HL-60 (cell line): Measurements from ENCODE around the gene BMP8B.

Source experiments
- POLR2AphosphoS5 ChIP-seq: IDR thresholded peaks from 2 replicates; pipeline ENCODE4 v1.6.1; 2012; ENCODE audit warnings: low read depth
- TF ChIP-seq, protein P1 (sequence below): IDR thresholded peaks from 2 replicates; pipeline ENCODE4 v1.6.1; 2012; ENCODE audit warnings: low read depth; ENCODE audit not compliant: insufficient replicate concordance
- TF ChIP-seq, protein P2 (sequence below): IDR thresholded peaks from one replicate; pipeline ENCODE4 v1.5.1; 2011; ENCODE audit warnings: low read length, control low read depth, inconsistent platforms; ENCODE audit not compliant: insufficient read depth

DNA sequence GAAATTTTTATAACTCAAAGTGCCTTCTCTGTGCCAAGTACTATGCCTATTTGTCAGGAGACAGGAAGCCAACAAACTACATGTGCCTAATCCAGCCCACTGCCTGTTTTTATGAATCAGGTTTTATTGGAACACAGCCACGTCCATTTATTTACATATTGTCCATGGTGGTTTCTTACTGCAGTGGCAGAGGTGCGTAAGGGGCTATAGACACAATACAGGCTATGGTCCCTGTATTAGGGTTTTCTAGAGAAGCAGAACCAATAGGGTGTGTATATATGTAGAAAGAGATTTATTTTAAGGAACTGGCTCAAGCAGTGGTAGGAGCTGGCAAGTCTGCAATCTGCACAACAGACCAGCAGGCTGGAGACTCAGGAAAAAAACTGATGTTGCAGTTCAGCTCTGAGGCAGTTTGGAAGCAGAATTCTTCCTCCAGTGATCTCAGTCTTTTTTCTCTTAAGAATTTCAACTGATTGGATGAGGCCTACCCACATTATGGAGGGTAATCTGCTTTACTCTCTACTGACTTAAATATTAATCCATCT is 34.6 kb downstream of the BMP8B start:
- TF ChIP-seq, protein P1, sequence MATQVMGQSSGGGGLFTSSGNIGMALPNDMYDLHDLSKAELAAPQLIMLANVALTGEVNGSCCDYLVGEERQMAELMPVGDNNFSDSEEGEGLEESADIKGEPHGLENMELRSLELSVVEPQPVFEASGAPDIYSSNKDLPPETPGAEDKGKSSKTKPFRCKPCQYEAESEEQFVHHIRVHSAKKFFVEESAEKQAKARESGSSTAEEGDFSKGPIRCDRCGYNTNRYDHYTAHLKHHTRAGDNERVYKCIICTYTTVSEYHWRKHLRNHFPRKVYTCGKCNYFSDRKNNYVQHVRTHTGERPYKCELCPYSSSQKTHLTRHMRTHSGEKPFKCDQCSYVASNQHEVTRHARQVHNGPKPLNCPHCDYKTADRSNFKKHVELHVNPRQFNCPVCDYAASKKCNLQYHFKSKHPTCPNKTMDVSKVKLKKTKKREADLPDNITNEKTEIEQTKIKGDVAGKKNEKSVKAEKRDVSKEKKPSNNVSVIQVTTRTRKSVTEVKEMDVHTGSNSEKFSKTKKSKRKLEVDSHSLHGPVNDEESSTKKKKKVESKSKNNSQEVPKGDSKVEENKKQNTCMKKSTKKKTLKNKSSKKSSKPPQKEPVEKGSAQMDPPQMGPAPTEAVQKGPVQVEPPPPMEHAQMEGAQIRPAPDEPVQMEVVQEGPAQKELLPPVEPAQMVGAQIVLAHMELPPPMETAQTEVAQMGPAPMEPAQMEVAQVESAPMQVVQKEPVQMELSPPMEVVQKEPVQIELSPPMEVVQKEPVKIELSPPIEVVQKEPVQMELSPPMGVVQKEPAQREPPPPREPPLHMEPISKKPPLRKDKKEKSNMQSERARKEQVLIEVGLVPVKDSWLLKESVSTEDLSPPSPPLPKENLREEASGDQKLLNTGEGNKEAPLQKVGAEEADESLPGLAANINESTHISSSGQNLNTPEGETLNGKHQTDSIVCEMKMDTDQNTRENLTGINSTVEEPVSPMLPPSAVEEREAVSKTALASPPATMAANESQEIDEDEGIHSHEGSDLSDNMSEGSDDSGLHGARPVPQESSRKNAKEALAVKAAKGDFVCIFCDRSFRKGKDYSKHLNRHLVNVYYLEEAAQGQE: no peak
- TF ChIP-seq, protein P2, sequence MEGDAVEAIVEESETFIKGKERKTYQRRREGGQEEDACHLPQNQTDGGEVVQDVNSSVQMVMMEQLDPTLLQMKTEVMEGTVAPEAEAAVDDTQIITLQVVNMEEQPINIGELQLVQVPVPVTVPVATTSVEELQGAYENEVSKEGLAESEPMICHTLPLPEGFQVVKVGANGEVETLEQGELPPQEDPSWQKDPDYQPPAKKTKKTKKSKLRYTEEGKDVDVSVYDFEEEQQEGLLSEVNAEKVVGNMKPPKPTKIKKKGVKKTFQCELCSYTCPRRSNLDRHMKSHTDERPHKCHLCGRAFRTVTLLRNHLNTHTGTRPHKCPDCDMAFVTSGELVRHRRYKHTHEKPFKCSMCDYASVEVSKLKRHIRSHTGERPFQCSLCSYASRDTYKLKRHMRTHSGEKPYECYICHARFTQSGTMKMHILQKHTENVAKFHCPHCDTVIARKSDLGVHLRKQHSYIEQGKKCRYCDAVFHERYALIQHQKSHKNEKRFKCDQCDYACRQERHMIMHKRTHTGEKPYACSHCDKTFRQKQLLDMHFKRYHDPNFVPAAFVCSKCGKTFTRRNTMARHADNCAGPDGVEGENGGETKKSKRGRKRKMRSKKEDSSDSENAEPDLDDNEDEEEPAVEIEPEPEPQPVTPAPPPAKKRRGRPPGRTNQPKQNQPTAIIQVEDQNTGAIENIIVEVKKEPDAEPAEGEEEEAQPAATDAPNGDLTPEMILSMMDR: no peak
- no peak for TF ChIP-seq POLR2AphosphoS5
